GM19193 (cell line): ENCODE results near the gene KCNK2.

Experiments
- POLR2A ChIP-seq: IDR thresholded peaks from 4 replicates; pipeline ENCODE4 v1.6.1; 2011; ENCODE audit not compliant: insufficient read depth, insufficient read length; ENCODE audit errors: extremely low read depth

The KCNK2 gene

DNA sequence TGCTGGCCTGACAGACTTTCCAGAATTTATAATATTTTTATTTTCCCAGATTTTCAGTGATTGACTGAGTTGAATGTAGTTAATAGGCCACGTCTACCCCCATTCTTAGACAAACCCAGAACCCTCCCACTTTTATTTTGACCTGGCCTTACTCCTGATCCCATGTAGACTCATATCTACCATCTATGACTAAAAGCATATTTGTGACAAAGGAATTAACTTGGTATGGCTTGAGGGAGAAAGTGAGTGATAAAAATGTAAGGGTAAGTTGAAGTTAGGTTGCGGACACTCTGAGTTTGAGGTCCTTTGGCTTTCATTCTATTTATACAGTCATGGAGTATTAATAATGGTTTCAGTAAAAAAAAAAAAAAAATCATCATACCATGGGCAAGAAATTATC lies 168.4 kb downstream of the KCNK2 start:
- TF ChIP-seq POLR2A = no peak

DNA sequence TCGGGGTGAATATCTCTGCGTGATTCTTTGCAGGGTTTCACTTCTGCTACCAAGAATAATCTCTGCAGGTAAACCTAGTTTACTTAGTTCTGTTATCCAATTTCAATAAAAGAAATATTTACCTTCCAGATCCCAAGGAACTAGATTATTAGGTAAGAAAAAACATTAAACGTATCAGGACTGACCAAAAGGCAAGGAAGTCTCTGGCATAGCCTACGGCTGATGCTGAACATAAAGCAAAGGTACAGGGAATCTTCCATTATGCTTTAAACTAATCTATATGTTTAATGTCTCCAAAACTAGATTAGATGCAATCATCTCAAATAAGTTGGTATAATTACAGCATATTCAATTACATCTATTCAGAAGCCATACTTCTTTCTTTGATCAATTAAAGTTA lies 168.9 kb downstream of the KCNK2 start:
- no peak for TF ChIP-seq POLR2A

DNA sequence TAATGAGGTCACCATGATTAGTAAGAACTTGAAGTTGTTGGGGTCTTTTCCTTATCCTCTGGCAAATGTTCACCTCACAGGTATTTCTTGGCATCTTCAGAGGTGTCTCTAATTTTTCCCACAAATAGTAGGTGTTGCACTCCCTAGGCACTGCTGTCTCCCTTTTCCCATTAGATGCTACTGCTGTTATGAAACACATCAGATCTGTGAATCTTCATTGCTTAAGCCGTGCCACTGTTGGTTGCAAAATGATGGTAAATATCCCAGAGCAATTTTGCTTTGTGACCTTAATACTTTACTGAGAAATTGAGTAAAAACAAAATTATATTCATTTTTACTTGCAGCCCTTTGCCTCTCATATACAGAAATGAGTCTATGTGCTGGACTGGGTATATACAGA lies 169.6 kb downstream of the KCNK2 start:
- TF ChIP-seq POLR2A = no peak

GRCh38 chr1:215256936-215257679 lies 174.6 kb downstream of the KCNK2 start:
- TF ChIP-seq POLR2A = no peak

- TF ChIP-seq POLR2A = no peak
Measured at GRCh38 chr1:215260711-215261110, 178.2 kb downstream of the KCNK2 start.

- TF ChIP-seq POLR2A = no peak
Measured at GRCh38 chr1:215262106-215262505, 179.6 kb downstream of the KCNK2 start.

DNA sequence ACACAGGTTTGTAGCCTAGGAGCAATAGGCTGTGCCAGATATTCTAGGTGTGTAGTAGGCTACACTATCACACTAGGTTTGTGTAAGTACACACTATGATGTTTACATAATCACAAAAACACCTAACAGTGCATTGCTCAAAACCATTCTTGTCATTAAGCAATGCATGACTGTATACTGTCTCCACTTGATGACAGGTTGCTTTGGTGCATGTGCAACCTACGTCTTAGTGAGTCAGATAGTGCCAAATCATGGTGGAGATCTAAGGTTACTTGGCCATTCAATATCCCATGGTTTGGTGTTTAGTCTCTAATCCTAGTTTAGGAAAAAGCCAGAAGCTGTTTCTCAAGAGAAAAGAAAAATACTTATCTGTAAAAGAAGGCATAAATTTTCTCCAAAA lies 181.1 kb downstream of the KCNK2 start:
- no peak for TF ChIP-seq POLR2A

DNA sequence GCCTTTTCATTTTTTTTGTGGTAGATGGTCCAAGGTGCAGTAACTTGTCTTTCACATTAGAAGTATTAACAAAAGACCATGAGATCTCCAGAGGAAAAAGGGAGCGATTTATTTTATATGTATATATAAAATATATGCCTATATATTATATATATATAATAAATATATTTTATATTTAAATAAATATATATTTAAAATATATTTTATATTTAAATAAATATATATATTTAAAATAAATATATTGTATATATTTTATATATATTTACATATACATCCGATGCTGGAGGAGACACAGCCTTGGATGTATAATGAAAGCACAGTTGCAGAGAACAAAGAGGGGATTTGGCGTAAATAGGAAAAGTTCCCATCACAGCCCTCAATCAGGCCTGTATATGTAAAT lies 182.1 kb downstream of the KCNK2 start:
- TF ChIP-seq POLR2A = no peak

DNA sequence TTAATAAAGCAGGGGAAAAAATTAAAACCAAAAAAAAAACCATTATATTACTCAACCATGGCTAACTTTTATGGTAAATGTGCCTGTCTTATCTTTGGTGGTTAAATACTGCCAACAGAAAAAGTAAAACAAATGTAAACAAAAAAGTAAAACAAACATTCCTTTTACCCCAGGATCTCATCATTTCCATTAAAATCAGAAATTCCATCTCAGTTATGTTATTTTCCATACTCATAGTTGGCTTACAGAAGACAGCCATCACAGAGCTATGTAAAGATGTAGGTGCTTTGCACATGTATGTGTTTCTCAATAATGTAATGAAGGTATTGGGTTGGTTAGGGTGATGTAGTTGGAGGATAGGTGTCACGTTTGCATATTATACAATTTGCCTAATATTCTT lies 185.0 kb downstream of the KCNK2 start:
- TF ChIP-seq POLR2A = no peak

GRCh38 chr1:215269955-215270354 lies 187.4 kb downstream of the KCNK2 start:
- TF ChIP-seq POLR2A = no peak

- TF ChIP-seq POLR2A = no peak
Measured at GRCh38 chr1:215273838-215274516, 191.4 kb downstream of the KCNK2 start.

GRCh38 chr1:215276582-215276981 lies 194.0 kb downstream of the KCNK2 start:
- no peak for TF ChIP-seq POLR2A

- no peak for TF ChIP-seq POLR2A
Measured at GRCh38 chr1:215277532-215277931, 195.0 kb downstream of the KCNK2 start.

DNA sequence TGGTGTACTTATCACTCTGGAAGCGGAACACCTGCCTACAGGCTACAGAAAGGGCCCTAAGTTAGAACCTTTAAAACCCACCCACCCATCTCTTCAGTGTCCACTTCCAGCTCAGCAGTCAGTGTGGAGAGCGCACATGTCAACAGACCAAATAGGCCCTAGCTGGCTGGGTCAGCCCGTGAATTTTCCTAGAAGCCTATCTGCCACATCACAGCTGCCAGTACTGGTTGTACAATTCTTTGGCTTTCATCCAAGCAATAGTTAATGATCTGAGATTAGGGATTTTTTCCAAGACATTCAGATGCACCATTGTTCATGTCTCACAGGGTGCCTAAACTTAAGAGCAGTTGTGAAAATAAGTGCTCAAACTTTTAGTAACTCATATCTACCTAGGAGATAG lies 197.1 kb downstream of the KCNK2 start:
- no peak for TF ChIP-seq POLR2A

DNA sequence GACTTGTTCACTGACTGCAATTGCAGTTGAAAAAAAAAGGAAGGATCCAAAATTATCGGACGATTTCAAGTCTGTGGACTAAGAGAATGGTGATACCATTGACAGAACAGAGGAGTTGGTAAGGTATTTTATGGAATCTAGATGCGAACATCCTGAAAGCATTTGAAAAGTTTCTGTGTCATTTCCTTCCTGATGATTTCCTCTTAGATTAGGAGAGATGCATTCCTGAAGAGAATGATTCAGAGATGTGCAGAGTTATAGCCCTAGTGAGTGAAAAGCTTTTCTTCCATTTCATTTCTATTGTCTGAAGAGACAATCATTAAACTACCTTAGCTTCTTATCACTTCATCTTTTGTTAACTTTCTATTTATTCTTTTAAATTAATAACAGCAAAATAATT lies 200.0 kb downstream of the KCNK2 start:
- no peak for TF ChIP-seq POLR2A
